GM18507 (cell line): ENCODE measurements around the gene BRD7.

Experiments used
- DNase-seq: peaks from one replicate; pipeline ENCODE4 v3.0.0; 2011; ENCODE audit warnings: low read depth; ENCODE audit not compliant: insufficient read length; ENCODE audit errors: extremely low spot score
- FAIRE-seq: peaks from 2 replicates; lab custom pipeline; 2011; peaks lifted over from hg19 to GRCh38; lab: Jason Lieb, UNC

Gene BRD7

DNA sequence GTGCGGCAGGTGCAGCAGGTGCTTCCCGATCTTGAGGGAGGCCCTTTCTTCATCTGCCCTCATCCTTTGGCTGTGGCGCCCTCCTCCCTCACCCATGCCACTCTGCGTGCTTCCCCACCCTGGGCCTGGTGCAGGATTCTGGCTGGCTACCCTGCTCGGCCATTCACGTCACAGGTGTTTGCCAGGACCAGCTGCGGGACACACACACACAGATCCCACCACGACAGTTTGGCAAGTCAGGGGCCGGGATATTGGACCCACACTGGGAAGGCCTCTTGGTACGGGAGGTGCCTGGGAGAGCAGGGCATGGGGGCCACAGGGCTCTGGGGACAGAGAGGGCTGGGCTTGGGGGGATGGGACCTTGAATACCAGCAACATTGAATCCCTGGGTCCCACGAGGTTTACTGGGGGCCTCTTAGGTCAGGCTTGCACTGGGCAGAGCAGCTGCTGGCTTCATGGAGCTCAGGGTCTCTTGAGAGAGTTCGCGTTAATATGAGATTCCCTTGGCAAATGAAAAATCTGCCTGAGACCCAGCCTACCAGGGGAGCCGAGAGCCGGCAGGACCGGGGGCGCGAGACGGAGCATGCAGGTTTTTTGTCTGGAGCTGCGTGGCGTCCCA, 87.3 kb downstream of the BRD7 start:
- no peak for FAIRE-seq
- no peak for DNase-seq

DNA sequence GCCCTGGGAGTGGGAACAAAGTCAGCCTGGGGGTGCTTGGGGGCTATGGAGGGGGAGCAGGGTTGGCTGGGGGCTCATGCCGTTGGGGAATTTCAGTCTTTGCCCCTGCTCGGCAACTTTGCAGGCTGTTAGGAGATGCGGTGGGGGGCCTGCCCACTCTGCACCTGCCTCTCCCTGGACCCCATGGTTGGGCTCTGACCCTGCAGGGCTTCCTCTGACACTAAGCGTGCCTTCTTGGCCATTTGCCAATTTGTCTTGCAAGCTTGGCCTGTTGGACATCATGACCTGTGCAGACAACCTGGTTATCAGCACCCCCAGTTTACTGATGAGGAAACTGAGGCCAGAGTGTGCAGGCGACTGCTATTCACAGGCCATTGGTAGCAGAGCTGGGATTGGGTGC, 87.9 kb downstream of the BRD7 start:
- FAIRE-seq (no peak), DNase-seq (no peak)

GRCh38 chr16:50279504-50279865, 89.3 kb downstream of the BRD7 start:
- DNase-seq: no peak
- FAIRE-seq: no peak

GRCh38 chr16:50278251-50278650, 90.5 kb downstream of the BRD7 start:
- no peak for DNase-seq
- no peak for FAIRE-seq

- DNase-seq (no peak), FAIRE-seq (peak; percentile 45)
Measured at GRCh38 chr16:50276801-50277555, 91.8 kb downstream of the BRD7 start.

GRCh38 chr16:50276326-50276640, 92.5 kb downstream of the BRD7 start:
- no peak for DNase-seq
- no peak for FAIRE-seq

DNA sequence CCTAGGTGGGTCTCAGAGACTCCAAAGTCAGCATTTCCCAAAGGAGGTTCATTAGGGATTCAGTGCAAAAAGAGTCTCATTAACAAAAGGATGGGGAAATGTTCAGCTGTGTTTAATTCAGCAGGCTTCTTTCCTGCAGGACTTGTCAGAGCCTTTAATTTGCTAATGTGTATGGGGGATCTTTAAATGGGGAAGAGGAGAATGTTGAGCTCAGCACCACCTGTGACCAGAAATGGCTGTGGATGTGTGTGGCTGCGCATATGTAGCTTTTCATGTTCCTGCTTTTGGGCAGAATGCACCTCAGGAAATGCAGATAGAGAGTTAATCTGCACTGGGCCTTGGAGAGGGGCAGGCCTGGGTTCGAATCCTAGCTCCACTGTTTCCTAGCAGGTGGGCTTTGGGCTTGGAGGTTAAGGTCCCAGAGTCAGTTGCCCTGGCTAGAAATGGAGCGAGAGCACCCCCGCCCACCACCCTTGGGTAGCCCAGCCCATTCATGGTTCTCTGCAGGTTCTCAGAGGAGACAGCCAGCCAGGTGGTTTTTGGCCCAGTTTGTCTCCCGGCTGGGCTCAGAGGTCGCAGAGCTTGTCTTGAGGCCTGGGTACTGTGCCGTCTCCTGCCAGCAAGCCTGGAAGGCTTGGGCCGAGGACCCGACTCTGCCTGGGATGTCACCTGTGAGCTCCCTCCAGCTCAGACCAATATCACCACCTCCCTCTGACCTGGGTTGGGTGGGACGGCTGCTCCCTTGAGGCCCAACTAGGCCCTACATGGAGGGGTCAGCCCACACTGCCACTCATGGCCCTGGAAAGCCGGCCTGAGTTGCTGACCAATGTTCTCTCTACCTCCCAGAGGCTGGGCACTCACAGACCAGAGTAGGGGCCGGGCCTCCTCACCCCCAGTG, 93.1 kb downstream of the BRD7 start:
- FAIRE-seq: peak; percentile 21
- DNase-seq: no peak

GRCh38 chr16:50275098-50275415, 93.7 kb downstream of the BRD7 start:
- DNase-seq (no peak), FAIRE-seq (peak; percentile 5)

DNA sequence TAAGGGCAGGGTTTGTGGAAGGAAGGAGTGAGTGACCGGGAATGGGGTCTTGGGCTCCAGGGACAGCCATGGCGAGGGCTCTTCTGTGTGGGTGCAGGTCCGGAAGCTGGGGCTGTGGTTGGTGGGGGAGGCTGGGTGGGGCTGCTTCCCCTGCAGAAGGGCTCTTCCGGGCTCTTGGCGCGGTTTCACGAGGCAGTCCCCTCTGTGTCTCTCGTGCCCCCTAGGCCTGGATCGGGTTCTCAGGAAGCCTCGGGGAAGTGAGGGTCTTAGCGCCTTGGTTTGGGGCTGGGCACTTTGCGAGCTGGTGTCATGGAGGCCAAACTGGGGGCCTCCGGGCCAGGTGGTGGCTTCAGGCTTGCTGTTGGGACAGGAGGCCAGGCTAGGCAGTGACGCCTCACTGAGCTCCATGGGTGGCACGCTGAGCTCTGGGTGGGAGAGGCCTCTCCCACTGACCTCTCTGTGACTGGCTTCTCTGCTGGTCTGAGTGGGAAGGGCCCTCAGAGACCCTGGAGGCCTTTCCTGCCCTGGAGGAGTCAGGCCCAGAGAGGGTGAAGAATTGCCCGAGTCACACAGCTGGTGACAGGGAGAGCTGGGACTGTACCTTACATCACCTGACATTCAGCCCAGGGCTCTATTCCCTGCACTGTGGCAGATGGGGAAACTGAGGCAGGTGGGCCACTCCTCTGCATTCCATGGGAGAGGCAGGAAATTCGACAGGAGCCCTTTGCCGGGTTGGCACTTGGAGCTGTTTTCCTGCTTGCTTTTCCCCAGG, 94.3 kb downstream of the BRD7 start:
- DNase-seq (peak; percentile 55), FAIRE-seq (no peak)

DNA sequence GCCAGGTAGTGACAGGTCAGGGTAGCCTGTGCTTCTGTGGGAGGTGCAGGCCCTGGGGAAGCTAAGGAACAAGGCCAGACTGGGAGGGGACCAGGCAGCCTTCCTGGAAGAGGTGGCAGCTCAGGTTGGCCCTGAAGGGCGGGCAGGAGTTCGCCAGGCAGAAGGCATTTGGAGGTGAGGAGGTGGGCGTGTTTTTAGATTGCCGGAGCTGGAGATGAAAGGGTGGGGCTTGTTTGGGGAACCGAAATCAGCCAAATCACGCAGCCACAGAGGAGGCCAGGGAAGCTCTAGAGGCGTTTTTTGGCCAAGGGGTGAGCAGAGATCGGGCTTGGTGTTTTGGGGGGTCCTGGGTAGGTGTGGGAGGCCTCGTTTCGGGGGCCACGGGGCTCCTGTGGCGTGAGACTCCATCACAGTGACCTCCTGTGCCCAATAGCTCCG, 94.9 kb downstream of the BRD7 start:
- peak; percentile 91 for FAIRE-seq
- DNase-seq: peak; percentile 69

GRCh38 chr16:50273382-50273690, 95.5 kb downstream of the BRD7 start:
- no peak for FAIRE-seq
- no peak for DNase-seq

DNA sequence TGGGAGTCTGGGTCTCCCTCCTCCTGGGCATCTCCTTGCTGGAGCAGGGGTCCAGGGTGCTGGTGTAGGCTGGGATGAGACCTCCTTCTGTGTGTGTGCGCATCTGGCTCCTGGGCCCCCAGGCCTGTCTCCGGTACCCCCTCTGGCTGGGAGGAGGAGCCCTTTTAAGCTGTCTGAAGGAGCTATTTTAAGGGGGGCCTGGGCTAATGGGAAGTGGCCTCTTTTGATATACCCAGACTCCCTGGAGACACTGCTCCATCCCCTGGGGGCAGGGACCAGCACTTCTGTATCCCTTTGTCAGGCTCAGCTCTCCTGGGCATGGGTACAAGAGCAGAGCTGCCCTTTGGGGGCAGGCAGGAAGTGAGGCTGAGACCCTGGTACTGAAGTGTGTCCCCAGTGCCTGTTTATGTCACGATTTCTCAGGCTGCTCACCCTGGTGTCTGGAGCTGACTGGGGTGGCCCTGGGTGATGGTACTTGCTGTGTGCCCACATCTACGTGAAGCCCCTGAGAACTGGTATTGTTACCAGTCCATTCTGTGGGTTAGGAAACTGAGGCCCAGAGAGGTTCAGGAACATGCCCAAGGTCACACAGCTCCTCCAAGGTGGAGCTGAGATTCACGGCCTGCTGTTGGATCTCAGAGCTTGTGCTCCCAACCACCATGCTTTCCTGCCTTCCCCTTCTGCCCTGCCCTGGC, 96.0 kb downstream of the BRD7 start:
- FAIRE-seq (no peak), DNase-seq (no peak)

GRCh38 chr16:50272111-50272571, 96.6 kb downstream of the BRD7 start:
- FAIRE-seq (no peak), DNase-seq (no peak)

DNA sequence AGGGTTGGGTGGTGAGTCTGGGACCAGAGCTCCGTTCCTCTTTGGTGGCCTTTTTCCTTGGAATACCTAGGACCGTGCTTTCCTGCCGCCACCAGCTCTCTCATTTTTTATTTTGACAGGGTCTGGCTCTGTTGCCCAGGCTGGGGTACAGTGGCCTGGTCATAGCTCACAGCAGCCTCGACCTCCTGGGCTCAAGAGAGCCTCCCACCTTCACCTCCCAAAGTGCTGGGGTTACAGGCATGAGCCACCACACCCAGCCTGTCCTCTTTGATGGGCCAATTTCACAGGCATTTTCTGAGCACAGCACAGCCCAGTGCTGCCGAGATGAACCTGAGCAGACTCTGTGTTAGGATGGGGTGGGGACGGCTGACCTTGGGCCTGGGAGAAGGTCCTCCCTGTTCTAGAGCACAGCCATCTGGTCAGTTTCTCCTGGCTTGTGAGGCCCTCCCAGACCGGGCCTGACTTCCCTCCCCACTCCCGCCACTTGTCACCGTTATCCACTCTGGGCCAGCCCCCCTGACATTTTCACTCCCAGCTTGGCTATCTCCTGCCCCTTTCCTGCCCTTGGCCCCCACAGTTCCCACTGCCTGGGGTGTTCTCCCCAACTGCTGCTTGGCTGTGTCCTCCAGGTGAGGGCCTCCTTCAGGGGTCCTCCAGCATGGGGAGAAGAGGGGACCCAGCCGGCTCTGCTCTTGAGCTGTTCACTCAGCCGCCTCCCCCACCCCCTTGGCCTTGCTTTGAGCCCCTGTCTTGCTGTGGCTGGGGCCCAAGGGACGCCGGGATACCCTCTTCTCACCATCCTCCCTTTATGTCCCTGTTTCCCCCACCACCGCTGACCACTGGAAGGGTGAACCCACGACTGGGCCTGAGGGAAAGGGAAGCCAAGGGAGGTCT, 97.4 kb downstream of the BRD7 start:
- DNase-seq (no peak), FAIRE-seq (no peak)

DNA sequence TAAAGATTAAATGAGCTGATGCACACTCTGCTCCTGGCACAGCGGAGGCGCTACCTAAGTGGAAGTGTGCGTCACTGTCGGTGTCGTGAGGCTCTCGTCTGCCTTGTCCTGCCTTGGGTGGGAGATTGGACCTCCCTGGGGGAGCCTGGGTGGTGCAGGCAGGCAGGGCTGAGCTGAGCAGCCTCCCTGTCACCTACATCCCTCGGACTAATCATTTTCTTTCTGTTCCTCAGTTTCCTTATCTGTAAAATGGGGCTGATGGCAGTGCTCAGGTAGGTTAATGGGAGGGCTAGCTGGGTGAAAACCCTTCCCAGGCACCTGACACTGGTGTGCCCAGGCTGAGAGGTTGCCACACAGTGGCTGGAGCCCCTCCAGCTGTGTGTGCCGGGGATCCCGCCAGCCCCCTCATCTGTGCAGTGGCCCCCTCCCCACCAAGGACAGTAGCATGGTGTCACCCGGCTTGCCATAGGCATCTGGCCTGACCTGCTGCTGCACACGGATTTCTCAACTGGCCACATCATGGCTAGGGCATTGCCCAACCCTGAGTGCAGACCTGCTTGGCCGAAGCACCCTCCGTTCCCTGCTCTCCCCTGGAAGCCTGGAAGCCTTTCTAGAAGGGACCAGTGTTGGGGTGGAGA, 98.2 kb downstream of the BRD7 start:
- FAIRE-seq: no peak

GRCh38 chr16:50269769-50270509, 98.8 kb downstream of the BRD7 start:
- DNase-seq: no peak
- no peak for FAIRE-seq

More for the DNA sequence above, 98.2 kb downstream of the BRD7 start:
- no peak for DNase-seq

GRCh38 chr16:50269061-50269705, 99.6 kb downstream of the BRD7 start:
- DNase-seq: no peak
- no peak for FAIRE-seq
